Measurements from ENCODE around the gene EMD.

Gene EMD

DNA sequence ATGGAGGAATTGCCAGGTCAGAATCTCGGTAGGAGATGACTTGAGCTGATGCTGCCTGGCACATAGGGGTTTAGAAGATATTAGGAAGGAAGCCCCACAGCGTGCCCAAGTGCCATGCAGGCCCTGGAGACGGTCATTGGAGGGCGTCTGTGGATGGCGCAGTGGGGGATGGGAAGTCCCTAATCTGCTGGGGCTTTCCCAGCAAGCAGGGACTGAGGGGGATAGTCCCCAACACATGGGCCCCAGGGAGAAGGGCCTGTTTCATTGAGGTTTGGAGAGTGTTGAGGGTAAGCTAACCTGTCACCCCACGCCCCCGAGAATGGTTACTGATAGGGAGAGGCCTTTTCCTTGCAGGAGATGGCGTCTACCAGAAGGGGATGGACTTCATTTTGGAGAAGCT is 40.1 kb downstream of the EMD start:
- no peak for DNase-seq (ENCODE audit: low read depth, low spot score)

DNA sequence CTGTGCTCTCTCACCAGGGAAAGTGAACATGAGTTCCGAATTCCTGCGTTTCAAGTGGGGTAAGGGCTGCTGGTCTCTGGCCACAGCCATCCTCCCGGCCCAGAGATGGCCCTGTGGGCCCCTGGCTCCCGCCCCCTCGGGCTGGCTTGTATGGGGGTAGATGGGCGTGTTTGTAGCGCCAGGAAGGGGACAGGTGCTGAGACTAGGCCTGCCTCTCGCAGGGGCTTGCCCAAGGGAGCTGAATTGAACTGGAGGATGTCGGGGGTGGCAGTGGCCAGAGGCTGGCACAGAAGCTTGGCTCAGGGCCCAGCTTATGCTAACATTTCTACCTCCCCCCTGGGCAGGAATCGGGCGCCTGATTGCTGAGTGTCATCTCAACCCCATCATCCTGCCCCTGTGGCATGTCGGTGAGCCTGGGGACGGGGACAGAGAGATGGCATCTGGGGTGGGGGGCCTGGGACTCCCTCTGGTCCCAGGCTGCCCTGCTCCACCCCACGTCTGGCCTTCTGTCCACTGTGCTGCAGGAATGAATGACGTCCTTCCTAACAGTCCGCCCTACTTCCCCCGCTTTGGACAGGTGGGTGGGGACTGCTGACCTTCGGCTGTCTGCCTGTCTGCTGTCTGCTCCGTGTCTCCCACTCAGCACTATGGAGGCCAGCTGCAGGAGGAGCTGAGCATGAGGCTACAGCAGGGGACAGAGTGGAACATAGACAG is 40.8 kb downstream of the EMD start:
- DNase-seq (ENCODE audit: low read depth, low spot score), result no peak

DNA sequence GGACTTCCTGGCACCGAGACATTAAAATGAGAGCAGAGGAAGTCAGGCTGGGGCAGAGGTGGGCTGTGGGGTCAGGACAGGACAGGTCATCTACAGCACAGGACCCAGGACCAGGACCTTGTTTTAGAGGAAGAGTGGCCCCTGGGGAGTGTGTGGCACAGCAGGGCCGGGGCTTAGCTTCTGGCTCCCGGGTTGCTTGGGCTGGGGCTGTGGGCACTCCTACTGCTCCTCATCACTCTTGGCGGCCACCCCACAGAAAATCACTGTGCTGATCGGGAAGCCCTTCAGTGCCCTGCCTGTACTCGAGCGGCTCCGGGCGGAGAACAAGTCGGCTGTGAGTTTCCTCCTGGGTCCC is 41.3 kb downstream of the EMD start:
- DNase-seq (ENCODE audit: low read depth, low spot score), result no peak

DNA sequence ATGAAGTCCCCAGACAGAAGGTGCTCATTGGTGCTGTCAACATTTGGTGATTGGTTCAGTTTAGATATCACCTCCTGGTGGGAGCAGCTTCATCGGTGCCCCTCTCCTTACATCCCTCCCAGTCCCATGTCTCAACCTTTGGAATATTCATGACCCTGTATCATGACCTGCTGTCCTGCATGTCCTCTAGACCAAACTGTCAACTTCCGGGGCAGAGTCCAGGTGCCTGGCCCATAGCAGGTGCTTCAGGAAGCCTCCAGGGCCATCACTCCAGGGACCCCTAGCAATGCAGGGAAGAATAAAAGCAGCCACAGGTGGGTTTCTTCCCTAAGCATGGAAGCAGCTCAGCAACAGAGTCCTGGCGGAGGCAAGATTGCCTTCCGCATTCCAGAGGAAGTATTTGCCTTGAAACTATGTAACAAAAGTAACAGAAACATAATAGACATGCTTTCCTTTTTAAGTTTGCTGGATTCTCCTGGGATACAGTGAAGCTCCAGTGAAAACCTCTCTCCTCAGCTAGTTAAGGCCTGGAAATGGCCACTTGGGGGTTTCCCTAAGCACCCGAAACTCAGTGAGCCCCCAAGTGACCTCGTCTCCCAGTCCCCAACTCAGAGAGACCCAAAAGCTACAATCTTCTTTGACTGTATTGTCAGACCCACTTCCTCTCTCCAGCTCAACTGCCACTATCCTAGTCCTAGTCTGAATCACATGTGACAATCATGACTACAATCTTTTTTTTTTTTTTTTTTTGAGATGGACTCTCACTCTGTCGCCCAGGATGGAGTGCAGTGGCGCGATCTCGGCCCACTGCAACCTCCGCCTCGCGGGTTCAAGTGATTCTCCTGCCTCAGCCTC is 48.0 kb downstream of the EMD start:
- no peak for DNase-seq (ENCODE audit: low read depth, low spot score)

DNA sequence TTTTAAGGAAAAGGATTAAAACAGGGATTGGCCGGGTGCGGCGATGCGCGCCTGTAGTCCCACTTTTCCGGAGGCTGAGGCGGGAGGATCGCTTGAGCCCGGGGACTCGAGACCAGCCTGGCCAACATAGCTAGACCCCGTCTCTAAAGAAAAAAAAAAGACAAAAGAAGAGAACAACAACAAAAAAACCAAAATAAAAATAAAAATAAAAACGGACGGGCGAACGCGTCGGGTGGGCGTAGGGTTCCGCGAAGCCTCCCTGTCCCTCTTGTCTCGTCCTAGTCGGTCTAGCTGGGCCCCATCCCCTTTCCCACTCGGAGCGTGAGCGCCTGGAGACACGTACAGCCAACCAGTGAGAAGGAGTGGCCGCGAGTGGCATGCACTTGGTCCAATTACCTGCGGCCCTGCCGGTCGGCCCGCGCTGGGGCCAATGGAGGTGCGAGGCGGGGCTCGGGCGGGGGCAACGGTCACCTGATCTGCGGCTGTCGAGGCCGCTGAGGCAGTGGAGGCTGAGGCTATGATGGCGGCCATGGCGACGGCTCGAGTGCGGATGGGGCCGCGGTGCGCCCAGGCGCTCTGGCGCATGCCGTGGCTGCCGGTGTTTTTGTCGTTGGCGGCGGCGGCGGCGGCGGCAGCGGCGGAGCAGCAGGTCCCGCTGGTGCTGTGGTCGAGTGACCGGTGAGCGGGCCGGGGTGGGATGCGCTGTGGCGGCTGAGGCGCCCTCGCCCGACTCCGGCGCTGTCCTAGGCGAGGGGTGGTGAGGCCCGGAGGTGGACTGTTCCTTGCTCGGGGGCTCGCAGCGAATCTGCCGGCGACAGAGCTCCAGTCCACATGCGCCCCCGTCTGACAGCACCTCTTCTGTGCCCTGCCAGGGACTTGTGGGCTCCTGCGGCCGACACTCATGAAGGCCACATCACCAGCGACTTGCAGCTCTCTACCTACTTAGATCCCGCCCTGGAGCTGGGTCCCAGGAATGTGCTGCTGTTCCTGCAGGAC is 49.4 kb downstream of the EMD start, which contains the start of gene ATP6AP1:
TSS of gene ATP6AP1 (plus strand) at position 502 of the 996 bp plus-strand sequence. CDS start at position 518, 16 bp downstream.
- peak; percentile 61 for DNase-seq (ENCODE audit: low read depth, low spot score)

DNA sequence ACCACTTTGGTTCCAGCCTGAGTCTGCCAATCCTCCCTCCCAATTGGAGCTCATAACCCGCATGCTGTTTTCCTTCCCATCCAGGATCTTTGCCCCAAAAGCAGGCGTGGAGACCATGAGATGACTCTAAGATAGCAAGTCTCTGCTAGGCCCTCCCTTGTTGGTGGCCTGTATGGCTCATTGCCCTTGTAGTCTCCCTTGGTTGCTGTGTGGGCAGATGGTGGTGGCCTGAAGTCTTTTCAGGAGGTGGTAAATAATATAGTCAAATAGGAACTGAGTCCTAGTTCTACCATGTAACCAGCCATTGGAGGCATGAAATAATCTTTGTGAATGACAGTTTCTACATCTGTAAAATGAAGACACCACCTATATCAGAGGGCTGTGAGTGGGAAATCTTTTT is 50.6 kb downstream of the EMD start:
- no peak for DNase-seq (ENCODE audit: low read depth, low spot score)

DNA sequence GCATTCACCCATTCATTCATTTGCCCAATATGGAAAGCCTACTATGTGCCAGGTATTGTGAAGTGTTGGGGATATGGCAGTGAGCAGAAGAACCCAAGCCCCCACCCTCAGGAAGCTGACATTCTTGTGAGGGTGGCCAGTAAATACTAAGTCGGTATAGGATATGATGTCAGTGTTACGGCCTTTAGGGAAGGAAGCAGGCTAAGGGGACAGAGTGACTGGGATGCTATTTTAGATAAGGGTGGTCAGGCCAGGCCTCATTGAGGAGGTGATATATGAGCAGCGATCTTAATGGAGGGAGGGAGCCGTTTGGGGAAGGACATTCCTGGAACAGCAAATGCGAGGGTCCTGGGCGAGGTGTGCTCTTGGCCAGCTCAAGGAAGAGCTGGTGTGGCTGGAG is 51.4 kb downstream of the EMD start:
- no peak for DNase-seq (ENCODE audit: low read depth, low spot score)

DNA sequence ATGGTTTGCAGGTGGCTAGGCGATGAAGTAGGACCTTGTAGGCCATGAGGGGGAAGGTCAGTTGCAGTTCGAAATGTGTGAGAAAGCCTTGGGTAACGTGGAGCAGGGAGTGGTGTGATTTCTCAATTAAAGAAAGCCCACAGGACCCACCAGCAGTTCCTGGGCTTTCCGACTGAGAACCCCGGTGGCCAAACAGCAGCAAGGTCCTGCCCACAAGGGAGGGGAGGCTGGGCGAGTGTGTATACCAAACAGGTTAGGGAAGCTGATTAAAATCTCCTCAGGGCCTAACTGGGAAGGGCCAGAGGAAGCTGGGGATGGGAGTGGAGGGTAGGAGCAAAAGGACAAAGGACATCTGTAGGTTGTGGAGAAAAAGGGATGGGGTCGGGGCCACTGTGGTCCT is 51.8 kb downstream of the EMD start:
- no peak for DNase-seq (ENCODE audit: low read depth, low spot score)

Data from iPS DF 19.7 (cell line).